Suprapubic skin (tissue), 4 donors: ENCODE measurements around the gene PARL.

Experiments used
- CTCF ChIP-seq, 2 donors: fragments of 200-600 bp in 1 of 2; fragments of 450-650 bp in 1 of 2; sonication (generic) in 1 of 2; IDR thresholded peaks; one replicate each; pipeline ENCODE4 v1.5.1; 2016 to 2019; ENCODE audit warnings: antibody characterized with exemption in 2 of 2, mild to moderate bottlenecking in 1 of 2, moderate library complexity in 1 of 2
- POLR2A ChIP-seq, 2 donors: fragments of 450-650 bp; IDR thresholded peaks; one replicate each; pipeline ENCODE4 v1.6.1; 2017; ENCODE audit warnings: antibody characterized with exemption in 2 of 2, mild to moderate bottlenecking in 2 of 2, moderate library complexity in 2 of 2
- POLR2AphosphoS5 ChIP-seq, 3 donors: sonication (generic); formaldehyde crosslinking; IDR thresholded peaks; one replicate each; pipeline ENCODE4 v1.6.1; 2017; ENCODE audit warnings: antibody characterized with exemption in 3 of 3

- no peak for TF ChIP-seq CTCF (IDR thresholded peaks at IDR 0.05)
- no peak for TF ChIP-seq POLR2AphosphoS5 (IDR thresholded peaks at IDR 0.05)
- no peak for TF ChIP-seq POLR2A (IDR thresholded peaks at IDR 0.05)
Observed at GRCh38 chr3:183812761-183813445, 71.8 kb downstream of the PARL start.
